Esophagus muscularis mucosa (tissue), 4 donors: ENCODE data around the gene CTNNA3. TPM values are rescaled to one million over a fixed set of nuclear protein-coding genes. Genes with fewer than 3 reads are reported as not detected.

Source experiments
- DNase-seq: peaks from one replicate; pipeline ENCODE4 v3.0.0-alpha.2; 2017; ENCODE audit errors: extremely low spot score
- H3K27ac ChIP-seq, 4 donors: fragments of 200-600 bp; sonication (generic); replicated peaks in 1 of 4; 1 replicate in 3 of 4; 2 replicates in 1 of 4; pipeline ENCODE4 v1.5.1; 2016 to 2019; ENCODE audit warnings: mild to moderate bottlenecking in 1 of 4
- H3K27me3 ChIP-seq, 4 donors: fragments of 200-600 bp; sonication (generic); one replicate each; pipeline versions ENCODE4 v1.5.1 to v1.6.0; 2016 to 2019
- H3K36me3 ChIP-seq, 4 donors: fragments of 200-600 bp; sonication (generic); one replicate each; pipeline ENCODE4 v1.5.1; 2016 to 2019
- H3K4me1 ChIP-seq, 4 donors: fragments of 200-600 bp; sonication (generic); one replicate each; pipeline ENCODE4 v1.5.1; 2016 to 2019
- H3K4me3 ChIP-seq, 4 donors: fragments of 200-600 bp; sonication (generic); 1 replicate in 2 of 4; 2 replicates in 2 of 4; pipeline ENCODE4 v1.5.1; 2016 to 2019; ENCODE audit warnings: mild to moderate bottlenecking in 4 of 4, moderate library complexity in 1 of 4
- H3K9me3 ChIP-seq, 4 donors: fragments of 200-600 bp; sonication (generic); 1 replicate in 3 of 4; 2 replicates in 1 of 4; pipeline ENCODE4 v1.5.1; 2016 to 2019
- EP300 ChIP-seq: sonication (generic); formaldehyde crosslinking; IDR thresholded peaks from one replicate; pipeline ENCODE4 v1.6.1; 2017; ENCODE audit warnings: antibody characterized with exemption
- POLR2A ChIP-seq: fragments of 450-650 bp; IDR thresholded peaks from one replicate; pipeline ENCODE4 v1.6.1; 2017; ENCODE audit warnings: antibody characterized with exemption, moderate library complexity, mild to moderate bottlenecking, low read depth
- POLR2AphosphoS5 ChIP-seq, 2 donors: sonication (generic); formaldehyde crosslinking; IDR thresholded peaks; one replicate each; pipeline ENCODE4 v1.6.1; 2017; ENCODE audit warnings: antibody characterized with exemption in 2 of 2
- WGBS: methylation state at CpG from one replicate; pipeline ENCODE4 v1.1.5; 2018; 5-methylcytosine and 5-hydroxymethylcytosine counted together
- intact Hi-C: fragments of 100-400 bp; cut with DNase I; formaldehyde crosslinking; loops from one replicate; pipeline ENCODE4 v1.15.1; 2023
- total RNA-seq, 4 donors: library from RNA; depleted of rRNA; stranded (reverse); fragments of >200 nt; gene quantifications; one replicate each; pipeline versions ENCODE4 v1.1.0 to v1.2.1, GENCODE V29; 2016
- TF ChIP-seq, protein P1 (sequence below), 3 experiments: fragments of 200-600 bp in 2 of 3; fragments of 450-650 bp in 1 of 3; sonication (generic) in 2 of 3; IDR thresholded peaks; one replicate each; pipeline ENCODE4 v1.5.1; 2017 to 2019; ENCODE audit warnings: antibody characterized with exemption in 3 of 3, mild to moderate bottlenecking in 2 of 3, moderate library complexity in 1 of 3

Gene CTNNA3
- total RNA-seq, 4 donors from 2014 or later, result 5.1 to 27.8 (median 17.6) TPM

DNA sequence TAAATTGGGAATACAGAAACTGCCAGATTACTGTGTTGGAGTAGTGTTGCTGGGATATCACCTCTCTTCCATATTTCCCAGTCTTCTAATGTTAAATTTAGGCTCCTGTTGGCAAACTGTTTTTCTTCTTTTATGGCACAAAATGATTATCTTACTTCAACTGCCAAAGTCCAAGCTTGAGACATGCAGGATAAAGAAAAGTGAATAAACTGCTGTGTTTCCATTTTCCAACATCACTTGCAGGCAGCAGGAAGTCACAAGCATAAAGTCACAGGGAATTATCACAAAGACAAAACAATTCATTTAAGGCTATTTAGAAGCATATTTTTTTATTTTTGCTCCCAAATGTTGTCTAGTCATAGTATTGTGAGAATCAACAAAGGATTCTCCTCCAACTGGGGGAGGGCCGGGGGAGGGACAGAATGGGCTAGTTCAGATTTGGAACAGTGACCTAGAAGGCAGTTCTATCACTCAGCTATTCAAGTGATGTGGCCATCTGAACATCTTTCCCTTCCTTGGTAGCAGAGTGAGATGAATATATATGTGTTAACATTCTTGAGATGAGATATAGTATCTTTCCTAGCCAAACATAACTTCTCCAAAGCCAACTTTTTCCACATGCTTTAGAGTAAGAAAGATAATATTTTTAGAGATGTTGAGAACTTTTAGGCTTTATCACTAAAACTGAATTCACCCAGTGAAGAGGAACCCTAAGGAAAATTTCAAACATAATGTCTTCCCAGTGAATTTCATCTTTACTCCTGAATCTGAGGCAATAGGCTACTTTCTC lies 364.7 kb downstream of the CTNNA3 start:
- no peaks in the 10 kb centered on the region for H3K27me3 ChIP-seq
- DNase-seq, result no peak
- no peak overlapping the region for H3K4me3 ChIP-seq
- H3K27ac ChIP-seq, result no peak overlapping the region
- WGBS, result 73% methylated on average over 1 of the region's 1 CpG
- TF ChIP-seq POLR2AphosphoS5 (IDR thresholded peaks at IDR 0.05) (no peak), POLR2A (no peak), EP300 (no peak)
- TF ChIP-seq, protein P1, sequence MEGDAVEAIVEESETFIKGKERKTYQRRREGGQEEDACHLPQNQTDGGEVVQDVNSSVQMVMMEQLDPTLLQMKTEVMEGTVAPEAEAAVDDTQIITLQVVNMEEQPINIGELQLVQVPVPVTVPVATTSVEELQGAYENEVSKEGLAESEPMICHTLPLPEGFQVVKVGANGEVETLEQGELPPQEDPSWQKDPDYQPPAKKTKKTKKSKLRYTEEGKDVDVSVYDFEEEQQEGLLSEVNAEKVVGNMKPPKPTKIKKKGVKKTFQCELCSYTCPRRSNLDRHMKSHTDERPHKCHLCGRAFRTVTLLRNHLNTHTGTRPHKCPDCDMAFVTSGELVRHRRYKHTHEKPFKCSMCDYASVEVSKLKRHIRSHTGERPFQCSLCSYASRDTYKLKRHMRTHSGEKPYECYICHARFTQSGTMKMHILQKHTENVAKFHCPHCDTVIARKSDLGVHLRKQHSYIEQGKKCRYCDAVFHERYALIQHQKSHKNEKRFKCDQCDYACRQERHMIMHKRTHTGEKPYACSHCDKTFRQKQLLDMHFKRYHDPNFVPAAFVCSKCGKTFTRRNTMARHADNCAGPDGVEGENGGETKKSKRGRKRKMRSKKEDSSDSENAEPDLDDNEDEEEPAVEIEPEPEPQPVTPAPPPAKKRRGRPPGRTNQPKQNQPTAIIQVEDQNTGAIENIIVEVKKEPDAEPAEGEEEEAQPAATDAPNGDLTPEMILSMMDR (IDR thresholded peaks at IDR 0.05), result no peak
- intact Hi-C loops, result no loop called here
- no peaks in the 10 kb centered on the region for H3K9me3 ChIP-seq
- no peaks in the 10 kb centered on the region for H3K36me3 ChIP-seq
- H3K4me1 ChIP-seq, result no peaks in the 10 kb centered on the region

GRCh38 chr10:67327626-67328535 lies 368.1 kb downstream of the CTNNA3 start:
- no peak for TF ChIP-seq POLR2A
- TF ChIP-seq, protein P1 (IDR thresholded peaks at IDR 0.05), result no peak
- no peak for TF ChIP-seq EP300
- TF ChIP-seq POLR2AphosphoS5 (IDR thresholded peaks at IDR 0.05), result no peak
- intact Hi-C loops, result no loop called here
- Histone ChIP-seq H3K4me3 (no peak overlapping the region), H3K27ac (no peak overlapping the region), H3K9me3 (no peaks in the 10 kb centered on the region), H3K27me3 (no peaks in the 10 kb centered on the region), H3K36me3 (no peaks in the 10 kb centered on the region), H3K4me1 (no peaks in the 10 kb centered on the region)
- 82% methylated on average over 4 of the region's 9 CpGs for WGBS
- DNase-seq, result no peak

- Histone ChIP-seq H3K27ac (no peak overlapping the region), H3K27me3 (no peaks in the 10 kb centered on the region), H3K36me3 (no peaks in the 10 kb centered on the region), H3K4me1 (no peaks in the 10 kb centered on the region), H3K9me3 (no peaks in the 10 kb centered on the region), H3K4me3 (no peak overlapping the region)
- TF ChIP-seq POLR2AphosphoS5 (IDR thresholded peaks at IDR 0.05) (no peak), POLR2A (no peak), EP300 (no peak)
- TF ChIP-seq, protein P1 (IDR thresholded peaks at IDR 0.05), result no peak
- WGBS, result 63% methylated on average over 2 of the region's 2 CpGs
- no peak for DNase-seq
- intact Hi-C loops, result no loop called here
Measured at GRCh38 chr10:67319976-67320375, 376.0 kb downstream of the CTNNA3 start.

DNA sequence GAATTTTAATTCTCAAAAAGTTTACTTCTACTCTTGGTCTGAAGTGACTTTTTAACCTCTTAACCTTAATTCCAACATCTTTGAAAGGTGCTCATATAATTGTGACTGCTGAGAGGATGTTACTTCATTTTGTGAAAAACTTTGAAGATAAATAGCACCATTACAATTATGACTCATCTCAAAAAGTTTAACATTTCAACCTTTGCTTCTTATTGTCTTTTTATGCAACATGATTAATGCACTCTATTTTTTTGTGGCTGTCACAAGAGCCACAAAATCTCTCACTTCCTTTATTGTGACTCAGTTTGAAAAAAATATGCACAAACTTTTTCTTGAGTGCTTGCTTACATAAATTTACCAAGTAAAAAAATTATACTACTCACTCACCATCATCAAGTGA lies 387.1 kb downstream of the CTNNA3 start:
- no peaks in the 10 kb centered on the region for H3K27me3 ChIP-seq
- no peaks in the 10 kb centered on the region for H3K9me3 ChIP-seq

More for the DNA sequence above, 387.1 kb downstream of the CTNNA3 start:
- Histone ChIP-seq H3K36me3 (no peaks in the 10 kb centered on the region), H3K27ac (no peak overlapping the region), H3K4me1 (no peaks in the 10 kb centered on the region), H3K4me3 (no peak overlapping the region)
- no peak for DNase-seq
- intact Hi-C loops, result no loop called here
- TF ChIP-seq POLR2AphosphoS5 (IDR thresholded peaks at IDR 0.05) (no peak), POLR2A (no peak), EP300 (no peak)
- TF ChIP-seq, protein P1 (IDR thresholded peaks at IDR 0.05), result no peak
